Choroid plexus epithelial cell (primary cell): ENCODE results near the gene FHAD1.

Source experiments
- DNase-seq: peaks from one replicate; pipeline ENCODE4 v3.0.0-alpha.2; 2010; ENCODE audit warnings: low read depth
- H3K4me3 ChIP-seq: 2 replicates; pipeline ENCODE4 v1.5.1; 2011; ENCODE audit warnings: low read depth, mild to moderate bottlenecking, control low read depth, low read length, moderate library complexity
- CTCF ChIP-seq: conservative IDR thresholded peaks from 2 replicates; pipeline ENCODE4 v1.5.1; 2011; ENCODE audit warnings: low read depth, mild to moderate bottlenecking, control low read depth, inconsistent platforms, low read length, moderate library complexity

Gene FHAD1

GRCh38 chr1:15325375-15326085 lies 78.5 kb downstream of the FHAD1 start:
- TF ChIP-seq CTCF, result peak; percentile 11
- DNase-seq, result no peak
- no peak overlapping the region for H3K4me3 ChIP-seq

- no peak overlapping the region for H3K4me3 ChIP-seq
- no peak for DNase-seq
- no peak for TF ChIP-seq CTCF
Measured at GRCh38 chr1:15326691-15327588, 79.9 kb downstream of the FHAD1 start.

GRCh38 chr1:15328351-15329103 lies 81.5 kb downstream of the FHAD1 start:
- DNase-seq, result peak; percentile 89
- no peak overlapping the region for H3K4me3 ChIP-seq
- no peak for TF ChIP-seq CTCF

- no peak overlapping the region for H3K4me3 ChIP-seq
- DNase-seq, result no peak
- TF ChIP-seq CTCF, result peak; percentile 9
Measured at GRCh38 chr1:15329104-15329820, 82.2 kb downstream of the FHAD1 start.

- TF ChIP-seq CTCF, result no peak
- no peak for DNase-seq
- no peak overlapping the region for H3K4me3 ChIP-seq
Measured at GRCh38 chr1:15330028-15330427, 83.0 kb downstream of the FHAD1 start.

- no peak for TF ChIP-seq CTCF
- no peak overlapping the region for H3K4me3 ChIP-seq
- no peak for DNase-seq
Measured at GRCh38 chr1:15331180-15331579, 84.2 kb downstream of the FHAD1 start.
